Glomerular endothelial cell (primary cell): ENCODE data around the gene TRABD2B. TPM values are rescaled to one million over a fixed set of nuclear protein-coding genes. Genes with fewer than 3 reads are reported as not detected.

ENCODE experiments used
- DNase-seq: peaks from one replicate; pipeline ENCODE4 v3.0.0-alpha.2; 2011; ENCODE audit warnings: low read depth, low spot score; ENCODE audit errors: extremely low read depth
- total RNA-seq: library from RNA; depleted of rRNA; stranded (reverse); fragments of >200 nt; gene quantifications from 2 replicates; pipeline ENCODE4 v1.2.3, GENCODE V29; 2015

The TRABD2B gene
- total RNA-seq, 1 donor from 2014 or later: 0.06 TPM

DNA sequence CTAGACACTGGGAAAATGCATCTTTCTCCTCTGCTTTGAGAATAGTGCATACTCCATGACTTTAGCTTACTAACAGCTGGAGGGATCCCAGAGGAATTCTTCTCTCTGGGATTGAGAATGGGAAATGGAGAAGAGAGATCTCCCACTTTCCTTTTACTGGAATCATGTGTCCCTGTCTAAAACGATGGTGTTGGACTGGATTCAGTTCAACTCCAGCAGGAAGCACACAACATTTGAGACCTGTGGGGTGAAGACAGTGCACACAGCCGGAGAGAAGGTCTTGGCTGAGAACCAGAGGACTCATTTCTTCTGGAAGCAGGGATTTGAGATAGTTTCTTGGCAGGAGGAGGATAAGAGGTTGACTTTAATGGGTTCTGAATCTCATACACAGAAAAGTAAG is 58.7 kb downstream of the TRABD2B start:
- DNase-seq: no peak

DNA sequence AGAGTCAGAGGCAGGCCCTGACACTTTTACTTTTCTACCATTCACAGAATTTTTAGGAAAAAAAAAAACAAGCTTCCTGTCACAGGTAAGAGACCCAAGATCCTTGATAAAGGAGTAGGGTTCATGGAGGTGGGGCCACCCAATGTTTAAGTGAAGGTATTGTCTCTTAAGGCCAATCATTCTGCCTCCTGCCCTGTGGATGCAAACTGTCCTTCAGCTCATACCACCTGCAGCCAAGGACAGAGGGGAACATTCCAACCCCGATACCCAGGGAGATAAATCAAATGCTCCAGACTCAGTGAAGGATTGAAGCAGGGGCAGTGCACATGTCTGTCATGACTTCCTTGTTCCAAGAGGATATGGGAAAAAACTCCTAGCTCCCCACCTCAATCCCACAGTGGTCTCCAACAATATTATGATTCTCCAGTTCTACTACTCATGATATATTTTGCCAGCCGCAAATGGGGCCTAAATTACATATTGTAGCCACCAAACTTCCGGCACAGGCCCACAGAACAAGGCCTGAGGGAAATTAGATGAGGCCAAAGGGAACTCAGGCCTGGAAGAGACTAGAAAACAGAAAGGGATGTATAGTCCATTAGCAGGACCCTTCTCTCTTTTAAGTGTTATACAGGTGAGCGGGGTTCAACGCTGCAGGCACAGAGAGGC is 59.5 kb downstream of the TRABD2B start:
- no peak for DNase-seq

DNA sequence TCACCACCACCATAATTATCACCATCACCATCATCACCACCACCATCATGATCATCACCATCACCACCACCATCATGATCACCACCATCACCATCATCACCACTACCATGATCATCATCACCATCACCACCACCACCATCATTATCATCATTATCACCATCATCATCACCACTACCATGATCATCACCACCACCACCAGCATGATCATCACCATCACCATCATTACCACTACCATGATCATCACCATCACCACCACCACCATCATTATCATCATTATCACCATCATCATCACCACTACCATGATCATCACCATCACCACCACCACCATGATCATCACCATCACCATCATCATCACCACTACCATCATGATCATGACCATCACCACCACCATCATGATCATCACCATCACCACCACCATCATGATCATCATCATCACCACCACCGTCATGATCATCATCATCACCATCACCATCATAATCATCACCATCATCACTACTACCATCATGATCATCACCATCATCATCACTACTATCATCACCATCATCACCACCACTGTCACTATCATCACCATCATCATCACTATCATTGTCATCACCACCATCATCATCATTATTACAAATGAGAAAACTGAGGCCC is 60.2 kb downstream of the TRABD2B start:
- no peak for DNase-seq

DNA sequence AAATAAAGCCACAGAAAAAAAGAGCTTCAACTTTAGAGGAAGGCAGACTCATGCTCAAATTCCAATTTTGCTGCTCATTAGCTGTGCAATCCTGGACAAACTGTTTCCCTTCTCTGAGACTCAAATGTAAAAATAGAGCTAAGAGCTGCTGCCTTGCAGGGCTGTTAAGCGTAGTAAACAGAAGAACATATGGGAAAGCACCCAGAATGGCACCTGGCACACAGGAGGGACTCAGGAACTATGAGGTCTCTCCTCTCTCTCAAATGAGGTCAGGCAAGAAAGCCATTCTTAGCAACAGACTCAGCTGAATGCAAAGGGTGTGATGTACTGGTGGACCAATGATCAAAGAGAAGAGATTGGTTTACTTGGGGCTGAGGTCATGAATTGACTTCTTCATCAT is 61.3 kb downstream of the TRABD2B start:
- DNase-seq: no peak

DNA sequence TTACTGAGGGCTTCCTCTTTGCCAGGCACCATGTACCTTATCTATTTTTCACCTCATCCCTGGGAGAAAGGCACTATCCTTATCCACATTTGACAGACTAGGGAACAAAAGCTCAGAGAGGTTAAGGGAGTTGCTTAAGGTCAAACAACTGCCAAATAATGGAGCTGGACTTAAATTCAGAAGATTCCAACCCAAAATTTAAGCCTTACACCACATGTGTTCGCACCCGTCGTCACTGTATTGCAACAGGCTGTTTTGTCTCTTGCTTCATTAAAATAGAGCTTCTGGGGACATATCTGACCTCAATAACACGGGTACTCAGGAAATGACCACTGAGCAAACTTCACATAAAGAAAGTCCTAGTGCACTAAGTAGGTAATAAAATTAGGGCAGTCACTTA is 62.0 kb downstream of the TRABD2B start:
- DNase-seq: no peak

DNA sequence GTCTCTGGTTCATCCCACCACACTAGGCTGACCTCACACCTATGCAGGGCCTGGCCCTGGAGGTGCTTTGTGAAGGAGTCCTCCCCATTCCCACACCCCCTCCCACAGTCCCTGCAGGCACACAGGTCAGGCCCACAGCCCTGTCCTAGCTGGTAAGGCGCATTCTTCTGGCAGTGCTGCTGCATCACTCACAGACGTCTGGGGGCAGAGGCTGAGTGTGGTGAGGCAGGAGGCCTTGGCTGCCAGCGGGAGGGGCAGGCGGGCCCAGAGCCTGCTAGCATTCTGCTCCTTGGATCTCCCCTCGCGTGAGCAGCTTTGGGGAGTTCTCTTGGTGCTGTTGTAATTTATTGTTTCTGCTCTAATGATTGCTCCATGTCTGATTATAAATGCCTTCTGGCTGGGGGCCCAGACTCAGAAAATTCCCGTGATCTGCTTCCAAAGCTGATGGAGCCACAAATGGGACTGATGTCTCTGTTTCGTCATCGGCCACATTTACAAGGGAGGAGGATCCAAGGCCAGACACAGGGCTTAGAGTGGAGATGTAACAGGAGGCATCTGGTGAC is 62.9 kb downstream of the TRABD2B start:
- no peak for DNase-seq

DNA sequence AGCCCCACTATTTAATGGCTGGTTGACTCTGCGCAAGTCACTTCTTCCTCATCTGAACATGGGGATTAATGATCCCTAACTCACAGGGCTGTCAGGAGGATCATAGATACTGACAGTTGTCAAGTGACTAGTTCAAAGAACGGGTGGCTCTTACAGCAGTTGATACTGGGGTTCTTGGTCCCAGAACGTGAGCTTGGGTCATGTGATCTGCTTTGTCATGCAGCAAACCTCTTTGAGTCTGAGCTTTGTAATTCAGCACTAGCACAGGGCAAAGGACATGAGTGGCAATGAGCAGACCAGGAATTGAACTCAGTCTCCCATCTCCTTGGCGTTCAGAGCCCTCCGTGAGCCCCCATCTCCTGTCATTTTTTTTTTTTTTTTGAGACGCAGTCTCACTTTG is 64.4 kb downstream of the TRABD2B start:
- no peak for DNase-seq

DNA sequence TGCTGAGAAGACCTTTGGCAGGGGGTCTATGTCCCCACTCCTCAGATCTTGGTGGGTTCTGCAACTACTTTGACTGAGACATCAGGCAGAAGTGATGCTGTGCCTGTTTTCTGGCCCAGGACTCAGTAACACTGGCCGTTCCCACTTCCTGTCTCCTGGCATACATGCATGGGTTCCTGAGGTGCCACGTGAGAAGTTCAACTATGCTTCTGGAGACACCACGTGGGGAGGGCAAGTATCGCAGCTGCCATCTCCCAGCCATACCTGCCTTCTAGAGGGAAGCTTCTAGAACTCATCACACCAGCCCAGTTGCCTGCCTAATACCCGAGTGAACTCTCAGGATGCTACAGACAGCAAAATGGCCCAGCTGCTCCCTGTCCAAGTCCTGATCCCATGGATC is 65.8 kb downstream of the TRABD2B start:
- DNase-seq: no peak

DNA sequence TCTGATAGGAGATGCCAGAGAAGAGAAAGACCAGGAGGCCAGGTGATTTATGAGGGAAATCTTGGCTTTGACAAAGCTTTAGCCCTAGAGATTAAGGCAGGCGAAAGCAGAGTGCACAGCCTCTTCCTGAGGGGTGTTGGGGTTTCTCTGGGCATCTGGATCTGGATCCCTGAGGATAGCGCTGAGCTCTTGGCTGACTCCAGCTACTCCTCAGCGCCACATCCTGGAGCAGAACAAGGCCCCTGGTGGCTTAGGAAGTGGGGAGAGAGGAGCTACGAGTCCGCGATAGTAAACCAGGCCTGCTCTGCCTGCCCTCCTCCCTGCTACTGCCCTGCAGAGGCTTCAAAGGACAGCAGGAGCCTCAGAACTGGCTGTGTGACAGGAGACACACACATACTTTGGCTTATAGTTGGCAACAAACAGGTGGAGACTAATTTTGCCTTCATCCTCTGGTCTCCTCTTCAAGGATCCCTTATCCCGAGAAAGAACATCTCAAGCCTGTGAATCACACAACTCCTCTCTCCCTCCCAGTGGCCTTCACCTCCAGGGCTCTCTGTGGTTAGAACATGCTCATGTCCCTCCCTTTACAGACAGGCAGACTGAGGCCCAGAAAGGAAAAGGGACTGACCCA is 66.9 kb downstream of the TRABD2B start:
- no peak for DNase-seq

DNA sequence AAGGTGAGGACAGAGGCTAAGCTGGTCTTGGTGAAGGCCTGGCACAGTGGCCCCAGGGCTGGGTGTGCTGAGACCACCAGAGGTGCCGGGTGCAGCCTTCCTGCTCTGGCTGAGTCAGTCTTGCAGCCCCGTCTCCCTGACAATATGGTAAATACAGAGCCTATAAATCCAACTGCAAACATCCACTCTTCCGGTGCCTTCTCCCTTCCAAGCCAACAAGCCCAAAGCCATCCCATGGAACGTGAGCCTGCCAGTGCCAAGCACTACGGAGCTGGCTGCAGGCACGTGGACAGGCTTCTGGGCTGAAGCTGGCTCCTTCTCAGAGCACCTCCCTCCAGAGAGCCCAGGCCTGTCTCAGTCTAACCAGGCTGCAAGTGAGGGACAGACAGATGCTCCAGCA is 70.0 kb downstream of the TRABD2B start:
- no peak for DNase-seq

DNA sequence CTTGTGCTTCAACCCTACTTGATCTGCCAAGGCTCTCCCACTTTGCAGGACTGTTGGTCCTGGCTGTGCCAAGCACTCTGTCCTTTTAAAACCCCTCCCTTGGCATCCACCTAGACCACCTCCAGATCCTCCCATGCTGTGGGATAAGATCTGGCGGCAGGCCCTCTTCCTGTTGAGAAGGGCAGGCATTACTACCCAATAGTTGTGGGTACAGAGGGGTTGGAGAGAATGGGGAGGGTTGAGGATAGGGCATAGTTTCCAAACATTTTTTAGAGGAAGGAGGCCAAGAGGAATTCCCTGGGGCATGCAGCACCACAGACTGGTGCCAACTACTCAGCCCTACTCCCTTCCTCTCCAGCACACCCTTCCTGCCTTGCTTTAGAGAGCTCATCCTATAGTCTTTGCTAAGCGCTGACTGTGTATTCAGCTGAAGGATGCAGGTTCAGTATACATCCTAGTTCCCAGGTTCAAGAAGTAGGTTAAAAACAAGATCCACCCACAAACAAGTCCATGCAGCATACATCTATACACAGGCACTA is 70.7 kb downstream of the TRABD2B start:
- no peak for DNase-seq

DNA sequence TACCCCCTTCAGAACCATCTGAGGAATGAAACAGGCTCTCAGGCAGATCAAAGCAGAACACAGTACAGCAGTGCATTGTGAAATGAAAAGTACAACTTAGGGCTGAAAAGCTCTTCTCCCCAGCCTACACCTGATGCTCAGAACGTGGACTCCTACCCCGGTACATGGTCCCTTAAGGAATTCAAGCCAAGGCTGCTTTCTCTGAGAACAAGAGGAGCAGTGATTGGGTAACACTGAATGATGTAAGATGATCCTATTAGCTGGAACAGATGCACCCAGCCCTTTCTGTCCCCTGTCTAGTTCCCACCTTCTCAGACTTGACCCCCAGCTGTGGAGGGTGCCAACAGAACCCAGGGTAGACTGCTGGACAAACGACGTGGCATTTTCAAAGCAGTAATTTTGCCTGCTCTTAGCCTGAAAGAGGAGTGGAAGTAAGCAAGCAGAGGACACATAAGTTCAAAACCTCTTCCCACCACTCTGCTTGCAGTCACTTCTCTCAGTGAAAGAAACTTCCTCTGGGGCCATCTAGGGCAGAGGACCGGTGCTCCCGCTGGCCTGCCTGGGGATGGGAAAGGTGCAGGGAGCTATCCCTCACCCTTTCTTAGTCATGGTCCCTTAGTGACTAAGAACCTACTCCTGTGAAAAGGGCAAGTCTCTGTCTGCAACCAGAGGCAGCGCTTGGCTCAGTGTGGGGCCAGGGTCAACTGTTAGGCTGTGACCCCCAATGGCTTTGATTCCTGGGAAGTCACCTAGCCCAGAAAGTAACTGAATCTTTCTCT is 72.7 kb downstream of the TRABD2B start:
- no peak for DNase-seq

DNA sequence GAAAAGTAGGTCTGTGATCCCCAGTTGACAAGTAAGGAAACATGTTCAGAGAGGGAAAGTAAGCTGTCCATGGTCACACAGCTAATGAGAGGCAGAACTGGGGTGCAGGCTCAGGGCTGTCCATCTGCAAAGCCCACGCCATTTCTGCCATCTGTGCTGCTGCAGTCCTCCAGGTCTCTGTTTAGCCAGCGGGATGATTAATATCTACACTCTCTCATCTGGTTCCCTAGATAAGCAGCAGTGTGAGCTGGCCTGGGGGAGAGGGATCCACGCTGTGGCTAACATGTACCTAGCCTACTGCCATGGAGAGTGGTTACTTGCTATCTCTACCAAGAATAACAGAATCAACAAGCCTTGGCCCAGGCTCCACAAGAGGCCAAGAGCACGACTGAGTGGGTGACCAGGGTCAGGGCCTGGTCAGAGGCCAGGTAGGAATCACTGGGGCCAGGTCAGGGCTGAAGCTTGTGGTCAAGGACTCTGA is 75.2 kb downstream of the TRABD2B start:
- DNase-seq: no peak

DNA sequence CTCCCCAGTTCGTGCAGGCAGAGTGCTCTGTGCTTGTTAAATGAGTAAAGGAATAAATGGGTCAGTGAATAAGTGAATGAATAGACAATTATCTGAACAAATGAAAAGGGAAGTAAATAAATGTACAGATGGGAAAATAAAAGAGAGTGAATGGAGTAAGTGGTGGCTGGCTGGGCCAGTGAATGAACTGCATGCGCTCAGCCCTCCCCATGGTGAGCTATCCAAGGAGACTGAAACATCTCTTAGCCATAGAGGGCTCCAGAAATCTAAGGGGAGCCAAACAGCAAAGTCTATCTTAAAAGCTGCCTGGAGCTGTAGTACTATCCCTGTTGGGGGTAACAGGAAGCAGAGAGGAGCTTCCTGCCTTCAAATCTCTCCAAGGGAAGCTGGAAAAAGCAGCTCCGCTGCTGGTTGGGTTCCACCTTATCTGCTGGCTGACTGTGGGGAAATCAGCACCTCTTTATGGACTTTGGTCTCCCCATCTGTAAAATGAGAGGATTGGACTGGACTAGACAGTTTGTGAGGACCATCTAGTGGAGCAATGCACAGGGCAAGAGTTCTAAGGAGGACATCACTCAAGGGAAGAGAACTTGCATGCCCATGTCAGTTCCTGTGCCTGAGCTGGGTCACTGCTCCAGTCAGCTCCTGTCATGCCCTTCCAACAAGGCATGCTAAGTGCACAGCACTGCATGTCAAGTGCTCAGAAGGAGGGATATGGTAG is 77.9 kb downstream of the TRABD2B start:
- DNase-seq: no peak

DNA sequence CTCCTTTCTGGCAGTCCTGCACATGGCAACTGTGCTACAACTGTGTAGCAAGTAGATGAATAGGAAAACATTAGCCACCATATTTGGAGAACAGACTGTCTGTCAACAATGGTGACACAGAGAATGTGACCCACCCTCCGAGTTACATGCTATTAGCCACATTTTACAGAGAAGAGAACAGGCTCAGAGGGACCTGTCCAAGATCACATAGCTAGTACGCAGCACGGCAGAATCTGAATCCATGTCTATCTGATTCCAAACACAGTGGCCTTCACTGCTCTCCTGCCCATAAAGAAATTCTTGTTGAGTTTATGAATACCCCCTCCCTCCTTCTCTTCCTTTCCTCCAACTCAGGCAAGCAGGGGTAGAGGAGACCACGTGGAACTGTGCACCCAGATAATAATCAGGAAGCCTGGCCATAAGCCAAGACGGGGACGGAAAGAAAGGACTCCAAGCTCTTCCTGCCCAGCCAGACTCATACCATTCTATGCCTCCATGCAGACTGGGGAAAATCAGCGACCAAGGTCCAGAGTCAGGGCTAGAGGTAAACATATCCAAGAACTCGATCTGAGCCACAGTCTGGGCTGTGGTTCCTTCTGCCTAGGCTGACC is 78.8 kb downstream of the TRABD2B start:
- DNase-seq: no peak

DNA sequence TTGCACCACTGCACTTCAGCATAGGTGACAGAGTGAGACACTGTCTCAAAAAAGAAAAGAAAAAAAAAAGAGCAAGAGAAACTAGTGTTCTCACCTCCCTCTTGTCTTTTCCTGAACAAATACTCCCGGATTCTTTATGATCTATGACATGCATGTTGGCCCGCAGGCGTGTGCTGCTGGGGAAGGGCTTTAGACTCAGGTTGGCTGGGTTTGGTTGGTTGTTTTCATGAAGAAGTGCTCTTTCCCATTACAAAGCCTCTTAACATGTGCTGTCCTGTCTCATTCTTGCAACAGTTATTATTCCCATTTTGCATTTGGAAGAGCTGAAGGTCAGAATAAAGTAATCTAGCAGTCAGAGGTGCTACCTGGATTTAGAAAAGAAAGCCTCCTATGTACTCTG is 79.5 kb downstream of the TRABD2B start:
- no peak for DNase-seq

DNA sequence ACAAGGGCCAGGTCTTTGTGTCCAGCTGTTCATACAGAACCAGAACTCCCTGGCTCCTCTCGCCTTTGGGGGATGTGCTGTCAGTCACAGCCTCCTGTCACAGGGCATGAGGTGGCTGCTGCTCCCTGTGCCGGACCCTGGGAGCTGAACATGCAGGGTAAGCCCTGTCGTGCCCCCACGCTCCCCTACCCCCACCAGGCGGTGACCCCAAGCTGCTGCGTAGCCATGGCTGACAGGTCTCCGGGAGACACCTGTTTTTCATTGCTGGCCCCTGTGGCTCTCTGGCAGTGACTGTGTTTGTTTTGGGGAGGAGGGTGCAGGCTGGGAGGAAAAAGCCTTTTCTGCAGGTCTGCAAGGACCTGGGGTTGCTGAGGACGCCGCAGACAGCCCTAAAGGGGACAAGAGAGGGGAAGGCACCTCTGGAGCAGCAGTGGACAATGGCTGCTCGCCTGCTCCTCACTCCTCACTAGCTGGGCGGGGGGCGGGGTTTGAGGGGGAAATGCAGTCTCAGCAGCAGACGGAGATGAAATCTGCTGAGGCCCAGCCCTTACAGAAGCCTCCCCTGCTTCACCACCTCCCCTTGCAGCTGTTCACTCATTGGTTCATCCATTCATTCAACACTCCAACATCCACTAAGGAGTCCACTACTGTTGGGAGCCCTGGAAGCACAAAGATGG is 81.4 kb downstream of the TRABD2B start:
- no peak for DNase-seq

DNA sequence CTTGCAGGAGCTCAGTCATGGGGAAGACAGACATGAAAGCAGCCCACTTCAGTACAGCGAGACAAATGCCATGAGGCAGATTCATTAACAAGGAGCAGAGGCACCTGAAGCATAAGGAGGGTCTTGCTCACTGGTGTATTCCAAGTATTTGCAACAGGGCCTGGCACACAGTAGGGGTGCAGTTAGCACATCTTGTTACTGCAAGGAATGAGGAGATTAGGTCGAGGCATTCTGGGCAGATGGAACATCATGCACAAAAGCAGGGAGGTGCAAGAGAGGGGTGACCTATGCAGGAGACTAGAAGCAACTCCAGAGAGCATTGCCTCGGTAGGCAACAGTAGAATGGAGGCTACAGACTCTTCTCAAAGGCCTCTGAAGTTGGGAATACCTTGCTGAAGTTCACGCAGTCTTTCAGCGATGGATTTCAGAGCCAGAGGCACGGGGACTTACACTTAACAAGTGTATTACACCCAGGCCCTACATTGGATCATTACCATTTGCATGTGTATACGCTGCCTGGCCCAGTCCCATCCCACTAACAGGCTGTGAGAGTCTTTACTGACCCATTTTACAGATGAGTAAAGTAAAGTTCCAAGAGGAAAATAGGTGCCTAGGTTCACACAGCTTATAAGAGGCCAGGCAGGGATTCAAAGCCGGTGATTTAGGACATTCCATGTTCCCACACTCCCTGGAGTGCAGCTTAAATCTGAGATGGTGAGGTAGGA is 82.1 kb downstream of the TRABD2B start:
- no peak for DNase-seq
